CD14-positive monocyte (primary cell): ENCODE results near the gene PRMT2. TPM values are rescaled to one million over a fixed set of nuclear protein-coding genes. Genes with fewer than 3 reads are reported as not detected.

Experiments
- DNase-seq, 3 donors: peaks; one replicate each; pipeline ENCODE4 v3.0.0-alpha.2; 2011 to 2022
- H2AFZ ChIP-seq: 2 replicates; pipeline ENCODE4 v1.6.0; 2012; ENCODE audit warnings: mild to moderate bottlenecking, low read depth, low read length, inconsistent platforms; ENCODE audit not compliant: insufficient read depth, poor library complexity, severe bottlenecking
- H3K27ac ChIP-seq, 2 donors: 1 replicate in 1 of 2; 2 replicates in 1 of 2; pipeline ENCODE4 v1.5.1; 2012 to 2013; ENCODE audit warnings: low read length in 2 of 2, control low read depth in 1 of 2, inconsistent platforms in 1 of 2, low read depth in 1 of 2, mild to moderate bottlenecking in 1 of 2
- H3K27me3 ChIP-seq, 2 donors: one replicate each; pipeline versions ENCODE4 v1.6.0 to v1.6.1; 2011 to 2013; ENCODE audit warnings: low read length in 2 of 2; ENCODE audit not compliant: control insufficient read depth in 2 of 2, insufficient read depth in 2 of 2
- H3K36me3 ChIP-seq, 2 donors: replicated peaks in 1 of 2; 1 replicate in 1 of 2; 2 replicates in 1 of 2; pipeline versions ENCODE4 v1.5.1 to v1.6.1; 2012 to 2013; ENCODE audit warnings: low read length in 2 of 2, control low read depth in 1 of 2, inconsistent platforms in 1 of 2, mild to moderate bottlenecking in 1 of 2; ENCODE audit not compliant: insufficient read depth in 2 of 2, control insufficient read depth in 1 of 2
- H3K4me1 ChIP-seq, 2 donors: 1 replicate in 1 of 2; 2 replicates in 1 of 2; pipeline versions ENCODE4 v1.5.1 to v1.6.1; 2012 to 2013; ENCODE audit warnings: low read length in 2 of 2, control low read depth in 1 of 2, inconsistent platforms in 1 of 2, mild to moderate bottlenecking in 1 of 2, moderate library complexity in 1 of 2; ENCODE audit not compliant: insufficient read depth in 2 of 2, control insufficient read depth in 1 of 2
- H3K4me2 ChIP-seq: replicated peaks from 2 replicates; pipeline ENCODE3; 2012; ENCODE audit warnings: low read length, moderate library complexity, mild to moderate bottlenecking; ENCODE audit not compliant: poor library complexity, severe bottlenecking; ENCODE audit errors: extremely low read depth
- H3K4me3 ChIP-seq, 3 experiments: fragments of 200-600 bp in 1 of 3; sonication (generic) in 1 of 3; replicated peaks in 1 of 3; 1 replicate in 2 of 3; 2 replicates in 1 of 3; pipeline ENCODE4 v1.5.1; 2011 to 2013; ENCODE audit warnings: low read length in 3 of 3, mild to moderate bottlenecking in 3 of 3, control low read depth in 2 of 3, low read depth in 2 of 3, inconsistent platforms in 1 of 3, moderate library complexity in 1 of 3
- H3K79me2 ChIP-seq: 2 replicates; pipeline ENCODE4 v1.6.0; 2012; ENCODE audit warnings: mild to moderate bottlenecking, control low read depth, inconsistent platforms, low read length, moderate library complexity; ENCODE audit not compliant: insufficient read depth
- H3K9ac ChIP-seq: 2 replicates; pipeline ENCODE4 v1.6.0; 2017; ENCODE audit warnings: low read length, mild to moderate bottlenecking; ENCODE audit not compliant: insufficient read depth, poor library complexity, severe bottlenecking
- H3K9me3 ChIP-seq, 2 donors: replicated peaks in 1 of 2; 1 replicate in 1 of 2; 2 replicates in 1 of 2; pipeline versions ENCODE4 v1.5.1 to v1.6.1; 2012 to 2013; ENCODE audit warnings: low read length in 2 of 2, control low read depth in 1 of 2; ENCODE audit not compliant: control insufficient read depth in 1 of 2, insufficient read depth in 1 of 2
- H4K20me1 ChIP-seq: 2 replicates; pipeline ENCODE4 v1.6.0; 2012; ENCODE audit warnings: mild to moderate bottlenecking, low read length, control low read depth, moderate library complexity; ENCODE audit not compliant: insufficient read depth
- H3K27ac Mint-ChIP-seq, 7 donors: one replicate each; pipeline ENCODE4 v1.8.0; 2020; ENCODE audit warnings: mild to moderate bottlenecking in 7 of 7, mixed read lengths in 7 of 7, moderate library complexity in 6 of 7, inconsistent platforms in 2 of 7
- H3K27me3 Mint-ChIP-seq, 3 donors: one replicate each; pipeline ENCODE4 v1.8.0; 2021 to 2022; ENCODE audit warnings: low read depth in 3 of 3, mild to moderate bottlenecking in 3 of 3, mixed read lengths in 3 of 3, moderate library complexity in 3 of 3, inconsistent platforms in 1 of 3
- H3K36me3 Mint-ChIP-seq, 2 donors: one replicate each; pipeline ENCODE4 v1.8.0; 2020; ENCODE audit warnings: mixed read lengths in 2 of 2, inconsistent platforms in 1 of 2, mild to moderate bottlenecking in 1 of 2
- H3K4me1 Mint-ChIP-seq: one replicate; pipeline ENCODE4 v1.8.0; 2020; ENCODE audit warnings: mild to moderate bottlenecking, mixed read lengths
- H3K4me3 Mint-ChIP-seq, 2 donors: one replicate each; pipeline ENCODE4 v1.8.0; 2020; ENCODE audit warnings: mild to moderate bottlenecking in 2 of 2, mixed read lengths in 2 of 2, moderate library complexity in 1 of 2
- H3K9me3 Mint-ChIP-seq, 7 donors: one replicate each; pipeline ENCODE4 v1.8.0; 2020 to 2022; ENCODE audit warnings: mixed read lengths in 7 of 7, mild to moderate bottlenecking in 6 of 7, moderate library complexity in 6 of 7, inconsistent platforms in 2 of 7
- CTCF ChIP-seq: fragments of 200-600 bp; IDR thresholded peaks from one replicate; pipeline ENCODE4 v1.8.0; 2022; ENCODE audit warnings: antibody characterized with exemption, mild to moderate bottlenecking
- WGBS: methylation state at CpG from one replicate; pipeline ENCODE4 v1.1.5; 2013; ENCODE audit warnings: missing lambda C conversion rate; ENCODE audit not compliant: insufficient coverage; 5-methylcytosine and 5-hydroxymethylcytosine counted together
- intact Hi-C, 2 donors: fragments of 100-400 bp; cut with micrococcal nuclease; formaldehyde crosslinking; loops; one replicate each; pipeline versions ENCODE4 v1.15.0 to v1.15.1; 2023
- polyA plus RNA-seq, 3 donors: library from polyadenylated mRNA; depleted of rRNA in 1 of 3; unstranded in 2 of 3; stranded (reverse) in 1 of 3; fragments of 300-500 nt in 2 of 3; fragments of >200 nt in 1 of 3; fragmentation: Illumina TruSeq in 2 of 3; gene quantifications; 1 replicate in 2 of 3; 2 replicates in 1 of 3; pipeline ENCODE4 v1.2.3, GENCODE V29; 2012 to 2021

The PRMT2 gene
- polyA plus RNA-seq, 3 donors = 71.5 to 106 (median 77.2) TPM

GRCh38 chr21:46604975-46605766, 30.3 kb upstream of the PRMT2 start, which contains the start of gene S100B:
Gene S100B (minus strand): TSS chr21:46605082. CDS start chr21:46602415, 2,667 bp downstream.
- H3K36me3 ChIP-seq = no peaks in the 10 kb centered on the region
- H3K79me2 ChIP-seq = no peaks in the 10 kb centered on the region
- peaks cover 0 to under 1% of the 10 kb centered on the region in 2 donors for H3K9me3 ChIP-seq
- H3K4me1 Mint-ChIP-seq = peaks cover 47% of the 10 kb centered on the region
- no peaks in the 10 kb centered on the region for H3K9me3 Mint-ChIP-seq
- DNase-seq = no peak
- no peak for TF ChIP-seq CTCF
- H3K4me2 ChIP-seq = peak within 1 kb of the TSS; percentile 58
- intact Hi-C loops = no loop called here
- no peaks in the 10 kb centered on the region for H3K36me3 Mint-ChIP-seq
- WGBS = 56% methylated on average over 14 of the region's 15 CpGs
- H3K4me3 Mint-ChIP-seq = peak within 1 kb of the TSS; percentile 51 to 81
- H2AFZ ChIP-seq = peak within 1 kb of the TSS; percentile 72
- peaks cover 26 to 28% of the 10 kb centered on the region in 2 donors for H3K4me1 ChIP-seq
- H3K27me3 Mint-ChIP-seq = peaks cover 0 to 2% (median 0%) of the 10 kb centered on the region in 3 donors
- H3K27me3 ChIP-seq = no peaks in the 10 kb centered on the region
- peak within 1 kb of the TSS in 1 of 3 experiments; percentile 36 for H3K4me3 ChIP-seq
- no peaks in the 10 kb centered on the region for H4K20me1 ChIP-seq
- peak within 1 kb of the TSS; percentile 78 to 96 (median 88) for H3K27ac Mint-ChIP-seq
- peak within 1 kb of the TSS; percentile 21 for H3K9ac ChIP-seq
- H3K27ac ChIP-seq = peak within 1 kb of the TSS; percentile 64 to 82

- Histone ChIP-seq H3K27ac (peak overlapping the region; percentile 64 to 82), H3K79me2 (no peaks in the 10 kb centered on the region), H3K4me3 (peak overlapping the region in 1 of 3 experiments; percentile 36), H3K27me3 (no peaks in the 10 kb centered on the region), H3K9me3 (peaks cover 0 to 7% of the 10 kb centered on the region in 2 donors), H3K9ac (peak overlapping the region; percentile 21), H4K20me1 (no peaks in the 10 kb centered on the region), H2AFZ (peak overlapping the region; percentile 72), H3K4me2 (peak overlapping the region; percentile 58), H3K4me1 (peaks cover 26 to 28% of the 10 kb centered on the region in 2 donors), H3K36me3 (no peaks in the 10 kb centered on the region)
- peak overlapping the region; percentile 78 to 96 (median 88) for H3K27ac Mint-ChIP-seq
- WGBS = 17% methylated on average over 11 of the region's 14 CpGs
- no peak for TF ChIP-seq CTCF
- intact Hi-C loops = no loop called here
- H3K27me3 Mint-ChIP-seq = peaks cover 0 to 2% (median 0%) of the 10 kb centered on the region in 3 donors
- H3K4me1 Mint-ChIP-seq = peaks cover 47% of the 10 kb centered on the region
- H3K4me3 Mint-ChIP-seq = peak overlapping the region; percentile 65 to 81
- peak; percentile 75 to 80 (median 75) for DNase-seq
- no peaks in the 10 kb centered on the region for H3K36me3 Mint-ChIP-seq
- peaks cover 0 to 6% (median under 1%) of the 10 kb centered on the region in 7 donors for H3K9me3 Mint-ChIP-seq
These were observed 29.6 kb upstream of the PRMT2 start for GRCh38 chr21:46605767-46606426.
